Measurements from ENCODE around the gene SMARCC2.
"Not testable (repeated sequence)": the region's sequence is repeated elsewhere in the genome, so short reads cannot be mapped to it uniquely, and the experiment has no call there.

The SMARCC2 gene

GRCh38 chr12:56120158-56120846 lies 69.0 kb downstream of the SMARCC2 start:
- no peak for FAIRE-seq

- FAIRE-seq = peak; percentile 78
Observed at GRCh38 chr12:56119361-56119796, 69.9 kb downstream of the SMARCC2 start.

DNA sequence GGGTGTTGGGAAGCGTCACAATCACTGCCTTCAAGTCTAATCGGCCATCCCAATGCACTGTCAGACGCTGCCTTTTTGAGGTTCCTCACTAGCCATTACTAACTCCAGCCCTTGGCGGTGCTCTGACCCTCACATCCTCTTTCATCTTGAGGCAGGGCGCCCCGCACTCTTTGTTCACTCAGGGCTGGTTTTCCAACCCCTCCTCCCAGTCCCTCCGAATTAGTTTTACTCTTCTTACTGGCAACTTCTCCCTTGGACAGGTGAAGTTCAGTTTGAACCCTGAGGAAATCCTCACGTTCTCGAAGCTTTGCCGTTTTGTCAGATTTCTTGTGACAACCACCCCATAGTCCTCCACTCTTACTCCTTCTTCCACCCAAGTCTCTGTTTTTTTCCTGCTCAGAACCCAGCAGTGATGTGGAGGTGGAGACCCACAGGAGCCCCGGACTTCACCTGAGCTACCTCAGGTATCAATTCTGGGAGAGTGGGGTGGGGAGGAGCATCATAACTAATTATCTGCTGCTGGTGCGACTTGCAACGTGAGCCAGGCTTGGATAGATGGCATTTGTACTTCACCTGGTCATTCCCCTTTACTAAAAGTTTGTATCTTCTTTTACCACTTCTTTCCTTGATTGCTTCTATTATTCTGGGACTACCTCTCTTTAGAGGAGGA lies 70.5 kb downstream of the SMARCC2 start:
- no peak for FAIRE-seq

GRCh38 chr12:56117778-56118687 lies 71.2 kb downstream of the SMARCC2 start, which contains the start of gene ZC3H10:
TSS of gene ZC3H10 (plus strand) at chr12:56118266. CDS start at chr12:56120563, 2,297 bp downstream.
- FAIRE-seq = peak; percentile 92

DNA sequence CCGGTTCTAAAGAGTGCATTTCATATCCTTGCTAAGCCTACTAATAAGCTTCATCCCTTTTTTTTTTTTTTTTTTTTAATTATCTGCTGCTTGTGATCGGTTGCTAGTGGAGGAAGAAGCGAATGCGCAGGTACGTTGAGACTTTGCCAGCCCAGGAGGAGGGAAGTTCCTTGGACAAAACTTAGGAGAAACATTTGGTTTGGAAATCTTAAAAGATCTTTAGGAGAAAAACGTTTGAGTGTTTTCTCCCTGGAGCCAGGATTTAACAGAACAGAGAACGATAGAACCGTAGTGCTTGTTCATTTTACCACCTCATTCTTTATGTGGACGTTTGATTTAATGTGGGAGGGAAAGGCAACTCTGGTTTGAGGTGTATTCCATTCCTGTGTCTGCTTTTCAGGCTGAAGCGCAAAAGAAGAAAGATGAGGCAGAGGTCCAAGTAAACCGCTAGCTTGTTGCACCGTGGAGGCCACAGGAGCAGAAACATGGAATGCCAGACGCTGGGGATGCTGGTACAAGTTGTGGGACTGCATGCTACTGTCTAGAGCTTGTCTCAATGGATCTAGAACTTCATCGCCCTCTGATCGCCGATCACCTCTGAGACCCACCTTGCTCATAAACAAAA lies 72.1 kb downstream of the SMARCC2 start:
- FAIRE-seq = not testable (repeated sequence)

- peak; percentile 82 for FAIRE-seq
Observed at GRCh38 chr12:56116267-56117081, 72.8 kb downstream of the SMARCC2 start, which contains the start of gene RPL41. TSS of gene RPL41 (plus strand) at chr12:56116633.

DNA sequence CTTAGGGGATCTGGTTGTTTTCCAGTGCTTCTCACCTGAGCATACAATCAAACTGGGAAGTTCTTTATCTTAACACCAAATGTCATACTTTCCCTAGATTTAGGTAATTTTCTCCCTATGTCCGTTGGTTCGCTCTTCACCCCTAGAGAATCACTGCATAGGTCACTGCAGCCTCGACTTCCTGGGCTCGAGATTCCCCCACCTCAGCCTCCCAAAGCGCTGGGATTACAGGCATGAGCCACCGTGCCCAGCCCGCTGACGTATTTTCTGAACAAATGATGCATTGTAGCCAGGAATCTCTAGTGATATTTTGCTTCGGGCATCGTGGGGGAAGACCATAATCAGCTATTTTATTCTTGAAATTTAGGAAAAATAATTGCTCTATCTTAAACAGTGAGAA lies 74.0 kb downstream of the SMARCC2 start:
- no peak for FAIRE-seq

- no peak for FAIRE-seq
Observed at GRCh38 chr12:56114084-56114483, 75.2 kb downstream of the SMARCC2 start.
